WTC11 (cell line): Measurements from ENCODE around the gene UBAC2. TPM values are rescaled to one million over a fixed set of nuclear protein-coding genes. Genes with fewer than 3 reads are reported as not detected.

Source experiments
- ATAC-seq: fragments of 200-7000 bp; cut with Tn5 transposase; 2 replicates; pipeline ENCODE4 v1.10.0; 2021; ENCODE audit warnings: mild to moderate bottlenecking, moderate library complexity
- CTCF ChIA-PET: fragments of 300-600 bp; sonication (Branson Sonifier 250); formaldehyde crosslinking; loops from one replicate; lab custom pipeline; 2021; ENCODE audit warnings: antibody characterized with exemption; lab: Charles Lee
- POLR2A ChIA-PET: fragments of 350-600 bp; sonication (Branson Sonifier 250); formaldehyde crosslinking; loops from one replicate; lab custom pipeline; 2021; ENCODE audit warnings: antibody characterized with exemption; lab: Charles Lee
- DNase-seq: peaks from one replicate; pipeline ENCODE4 v3.0.0; 2021; ENCODE audit warnings: low spot score
- H3K27ac Mint-ChIP-seq: 2 replicates; pipeline ENCODE4 v1.8.0; 2021; ENCODE audit warnings: mixed read lengths
- H3K27me3 Mint-ChIP-seq: 2 replicates; pipeline ENCODE4 v1.8.0; 2021; ENCODE audit warnings: low read depth, mild to moderate bottlenecking, moderate library complexity, mixed read lengths
- H3K36me3 Mint-ChIP-seq: 2 replicates; pipeline ENCODE4 v1.8.0; 2021; ENCODE audit warnings: mixed read lengths
- H3K4me1 Mint-ChIP-seq: 2 replicates; pipeline ENCODE4 v1.8.0; 2022; ENCODE audit warnings: mixed read lengths
- H3K4me3 Mint-ChIP-seq: 2 replicates; pipeline ENCODE4 v1.8.0; 2021; ENCODE audit warnings: mild to moderate bottlenecking, moderate library complexity, mixed read lengths
- H3K9me3 Mint-ChIP-seq: 2 replicates; pipeline ENCODE4 v1.8.0; 2021; ENCODE audit warnings: mixed read lengths
- ATF1 ChIP-seq: sonication (generic); formaldehyde crosslinking; IDR thresholded peaks from 2 replicates; pipeline ENCODE4 v1.8.1; 2023; ENCODE audit warnings: mild to moderate bottlenecking, moderate library complexity, missing genetic modification reagents
- CBFB ChIP-seq: sonication (generic); formaldehyde crosslinking; IDR thresholded peaks from 2 replicates; pipeline ENCODE4 v1.8.1; 2022; ENCODE audit warnings: mild to moderate bottlenecking, low read depth, missing genetic modification reagents
- CREB1 ChIP-seq: sonication (generic); formaldehyde crosslinking; IDR thresholded peaks from 2 replicates; pipeline ENCODE4 v1.8.0; 2023; ENCODE audit warnings: mild to moderate bottlenecking, missing genetic modification reagents
- CTCF ChIP-seq: fragments of 200-600 bp; IDR thresholded peaks from 2 replicates; pipeline ENCODE4 v1.8.0; 2022; ENCODE audit warnings: antibody characterized with exemption
- EMX1 ChIP-seq: fragments of 250-450 bp; sonication (Bioruptor Pico); IDR thresholded peaks from 2 replicates; pipeline ENCODE4 v1.8.0; 2021; ENCODE audit warnings: mild to moderate bottlenecking
- ERG ChIP-seq: fragments of 250-450 bp; sonication (Bioruptor Pico); IDR thresholded peaks from 2 replicates; pipeline ENCODE4 v1.8.0; 2021; ENCODE audit warnings: mild to moderate bottlenecking
- KAT7 ChIP-seq: sonication (generic); formaldehyde crosslinking; IDR thresholded peaks from 2 replicates; pipeline ENCODE4 v1.8.1; 2023; ENCODE audit warnings: missing genetic modification reagents, mild to moderate bottlenecking, borderline replicate concordance
- MAX ChIP-seq: sonication (generic); formaldehyde crosslinking; IDR thresholded peaks from 2 replicates; pipeline ENCODE4 v1.8.0; 2022; ENCODE audit warnings: mild to moderate bottlenecking, missing genetic modification reagents
- MXD4 ChIP-seq: fragments of 250-450 bp; sonication (Bioruptor Pico); IDR thresholded peaks from 2 replicates; pipeline ENCODE4 v1.8.0; 2021; ENCODE audit warnings: mild to moderate bottlenecking, moderate library complexity, borderline replicate concordance
- PRDM15 ChIP-seq: sonication (generic); formaldehyde crosslinking; IDR thresholded peaks from 2 replicates; pipeline ENCODE4 v1.8.0; 2022; ENCODE audit warnings: missing genetic modification reagents
- PRRX2 ChIP-seq: fragments of 250-450 bp; sonication (Bioruptor Pico); IDR thresholded peaks from 2 replicates; pipeline ENCODE4 v1.8.0; 2021; ENCODE audit warnings: mild to moderate bottlenecking
- RORB ChIP-seq: fragments of 250-450 bp; sonication (Bioruptor Pico); IDR thresholded peaks from 2 replicates; pipeline ENCODE4 v1.9.0; 2021; ENCODE audit warnings: mild to moderate bottlenecking
- SMAD4 ChIP-seq: sonication (generic); formaldehyde crosslinking; IDR thresholded peaks from 2 replicates; pipeline ENCODE4 v1.8.0; 2022; ENCODE audit warnings: mild to moderate bottlenecking, missing genetic modification reagents
- TCF7 ChIP-seq: sonication (generic); formaldehyde crosslinking; IDR thresholded peaks from 2 replicates; pipeline ENCODE4 v1.8.0; 2022; ENCODE audit warnings: mild to moderate bottlenecking, low read depth, missing genetic modification reagents, moderate library complexity
- TEAD4 ChIP-seq: sonication (generic); formaldehyde crosslinking; IDR thresholded peaks from 2 replicates; pipeline ENCODE4 v1.8.0; 2022; ENCODE audit warnings: mild to moderate bottlenecking, missing genetic modification reagents
- ZNF138 ChIP-seq: sonication (generic); formaldehyde crosslinking; conservative IDR thresholded peaks from 2 replicates; pipeline ENCODE4 v1.8.1; 2022; ENCODE audit warnings: mild to moderate bottlenecking, moderate library complexity, missing genetic modification reagents
- ZNF532 ChIP-seq: fragments of 250-450 bp; sonication (Bioruptor Pico); IDR thresholded peaks from 2 replicates; pipeline ENCODE4 v1.9.0; 2021; ENCODE audit warnings: mild to moderate bottlenecking, borderline replicate concordance
- total RNA-seq: library from RNA; stranded (reverse); gene quantifications from 3 replicates; pipeline ENCODE4 v1.2.3, GENCODE V29; 2021

UBAC2 gene
- total RNA-seq, 1 experiment from 2014 or later, result 64.7 TPM

- no peaks in the 10 kb centered on the region for H3K4me1 Mint-ChIP-seq
- TF ChIP-seq ATF1 (CRISPR knock-in tag), result no peak
- TF ChIP-seq ERG (CRISPR knock-in tag), result no peak
- TF ChIP-seq CREB1 (CRISPR knock-in tag), result no peak
- no peak for TF ChIP-seq MAX
- no peak for TF ChIP-seq KAT7 (CRISPR knock-in tag)
- no peak for TF ChIP-seq ZNF138 (CRISPR knock-in tag)
- H3K36me3 Mint-ChIP-seq, result peaks cover 5% of the 10 kb centered on the region
- ChIA-PET POLR2A (no interaction called here), CTCF (interaction anchor here (0.7 to 4.8 kb wide), 15 partner anchors 10 to 309 kb away, joined by 3 to 74 read pairs (median 4); partner anchors contain the start of gene UBAC2)
- DNase-seq (no peak), ATAC-seq (peak; percentile 50)
- H3K27me3 Mint-ChIP-seq, result no peaks in the 10 kb centered on the region
- peaks cover 5% of the 10 kb centered on the region; the same call in 1 of the 2 replicates for H3K9me3 Mint-ChIP-seq
- H3K27ac Mint-ChIP-seq, result no peak overlapping the region
- no peak overlapping the region for H3K4me3 Mint-ChIP-seq
These were observed 69.1 kb downstream of the UBAC2 start for GRCh38 chr13:99269627-99270241.

GRCh38 chr13:99270518-99270917 lies 69.9 kb downstream of the UBAC2 start:
- DNase-seq, result no peak
- H3K4me1 Mint-ChIP-seq, result peaks cover under 1% of the 10 kb centered on the region
- no peak overlapping the region for H3K4me3 Mint-ChIP-seq
- ATAC-seq, result no peak
- H3K27me3 Mint-ChIP-seq, result no peaks in the 10 kb centered on the region
- no peak overlapping the region for H3K27ac Mint-ChIP-seq
- peaks cover 5% of the 10 kb centered on the region for H3K36me3 Mint-ChIP-seq
- POLR2A ChIA-PET, result interaction anchor here (0.5 kb wide), 1 partner anchor 70 kb away, joined by 4 read pairs; no protein-coding TSS in a partner anchor
- TF ChIP-seq SMAD4 (no peak), CTCF (no peak), PRRX2 (CRISPR knock-in tag) (no peak), MXD4 (CRISPR knock-in tag) (no peak), ZNF532 (CRISPR knock-in tag) (no peak), RORB (no peak), CBFB (CRISPR knock-in tag) (no peak), KAT7 (CRISPR knock-in tag) (no peak), TEAD4 (CRISPR knock-in tag) (no peak)
- CTCF ChIA-PET, result interaction anchor here (1.5 to 2.1 kb wide), 5 partner anchors 11 to 176 kb away, joined by 3 to 6 read pairs (median 5); no protein-coding TSS in a partner anchor
- peaks cover 5% of the 10 kb centered on the region; the same call in 1 of the 2 replicates for H3K9me3 Mint-ChIP-seq

- CTCF ChIA-PET, result interaction anchor here (2.1 kb wide), 1 partner anchor 10 kb away, joined by 6 read pairs; no protein-coding TSS in a partner anchor
- H3K4me1 Mint-ChIP-seq, result peaks cover 8% of the 10 kb centered on the region
- TF ChIP-seq EMX1 (CRISPR knock-in tag), result no peak
- TF ChIP-seq RORB, result no peak
- no peak for TF ChIP-seq TCF7 (CRISPR knock-in tag)
- no peak for TF ChIP-seq PRDM15 (CRISPR knock-in tag)
These were observed 70.6 kb downstream of the UBAC2 start for GRCh38 chr13:99271249-99271648.

More at GRCh38 chr13:99271249-99271648, 70.6 kb downstream of the UBAC2 start:
- no peak overlapping the region for H3K27ac Mint-ChIP-seq
- POLR2A ChIA-PET, result interaction anchor here (0.5 kb wide), 1 partner anchor 71 kb away, joined by 4 read pairs; no protein-coding TSS in a partner anchor
- peaks cover 5% of the 10 kb centered on the region; the same call in 1 of the 2 replicates for H3K9me3 Mint-ChIP-seq
- H3K27me3 Mint-ChIP-seq, result no peaks in the 10 kb centered on the region
- H3K36me3 Mint-ChIP-seq, result peaks cover 5% of the 10 kb centered on the region
- DNase-seq (no peak), ATAC-seq (no peak)
- no peak overlapping the region for H3K4me3 Mint-ChIP-seq
